Caco-2 (cell line): ENCODE results near the gene CALB2. TPM values are rescaled to one million over a fixed set of nuclear protein-coding genes. Genes with fewer than 3 reads are reported as not detected.

Experiments used
- BruUV-seq: library from RNA; stranded (reverse); fragments of 400-500 nt; replicated peaks from 2 replicates; lab custom pipeline; 2021; lab: Mats Ljungman, UMichigan
- CTCF ChIA-PET: fragments of 300-600 bp; sonication (Branson Sonifier 250); formaldehyde crosslinking; loops from one replicate; lab custom pipeline; 2022; ENCODE audit warnings: antibody characterized with exemption; lab: Charles Lee
- POLR2A ChIA-PET: fragments of 300-600 bp; sonication (Branson Sonifier 250); formaldehyde crosslinking; loops from one replicate; lab custom pipeline; 2022; ENCODE audit warnings: antibody characterized with exemption; lab: Charles Lee
- DNase-seq, 2 experiments: peaks; one replicate each; pipeline versions ENCODE4 v3.0.0 to v3.0.0-alpha.2; 2020 to 2022
- H3K27me3 ChIP-seq: replicated peaks from 2 replicates; pipeline ENCODE4 v1.6.0; 2011; ENCODE audit warnings: low read length; ENCODE audit not compliant: control insufficient read depth, insufficient read depth
- H3K36me3 ChIP-seq: 2 replicates; pipeline ENCODE4 v1.5.1; 2011; ENCODE audit warnings: low read length; ENCODE audit not compliant: control insufficient read depth, insufficient read depth
- H3K4me1 ChIP-seq: fragments of 250-450 bp; sonication (Bioruptor Pico); 2 replicates; pipeline ENCODE4 v1.5.1; 2020; ENCODE audit warnings: mild to moderate bottlenecking
- H3K4me3 ChIP-seq: 2 replicates; pipeline ENCODE4 v1.5.1; 2011; ENCODE audit warnings: low read depth, mild to moderate bottlenecking, control low read depth, low read length
- H3K9me3 ChIP-seq: fragments of 250-450 bp; sonication (Bioruptor Pico); 2 replicates; pipeline ENCODE4 v1.5.1; 2020; ENCODE audit warnings: mild to moderate bottlenecking, moderate library complexity
- H3K27ac Mint-ChIP-seq: one replicate; pipeline ENCODE4 v1.8.0; 2022; ENCODE audit warnings: mixed read lengths; ENCODE audit not compliant: unreplicated experiment
- H3K27me3 Mint-ChIP-seq: one replicate; pipeline ENCODE4 v1.8.0; 2022; ENCODE audit warnings: mixed read lengths; ENCODE audit not compliant: insufficient read depth, unreplicated experiment
- H3K36me3 Mint-ChIP-seq: one replicate; pipeline ENCODE4 v1.8.0; 2022; ENCODE audit warnings: mild to moderate bottlenecking, mixed read lengths; ENCODE audit not compliant: insufficient read depth, unreplicated experiment
- H3K4me1 Mint-ChIP-seq: one replicate; pipeline ENCODE4 v1.8.0; 2022; ENCODE audit warnings: low read depth, mixed read lengths; ENCODE audit not compliant: unreplicated experiment
- H3K4me3 Mint-ChIP-seq: one replicate; pipeline ENCODE4 v1.8.0; 2022; ENCODE audit warnings: mild to moderate bottlenecking, moderate library complexity, mixed read lengths; ENCODE audit not compliant: unreplicated experiment
- H3K9me3 Mint-ChIP-seq: one replicate; pipeline ENCODE4 v1.8.0; 2022; ENCODE audit warnings: mixed read lengths; ENCODE audit not compliant: unreplicated experiment
- intact Hi-C: fragments of 100-400 bp; cut with micrococcal nuclease; formaldehyde crosslinking; loops from one replicate; pipeline ENCODE4 v1.10.0; 2022; ENCODE audit not compliant: unreplicated experiment
- total RNA-seq: library from RNA; stranded (reverse); gene quantifications from 2 replicates; pipeline ENCODE4 v1.2.3, GENCODE V29; 2022
- TF ChIP-seq, protein P1 (sequence below), 2 experiments: fragments of 200-600 bp in 1 of 2; IDR thresholded peaks; 1 replicate in 1 of 2; 2 replicates in 1 of 2; pipeline versions ENCODE4 v1.5.1 to v1.8.0; 2011 to 2022; ENCODE audit warnings: antibody characterized with exemption in 1 of 2, control low read depth in 1 of 2, inconsistent platforms in 1 of 2, low read depth in 1 of 2, low read length in 1 of 2, mild to moderate bottlenecking in 1 of 2, moderate library complexity in 1 of 2; ENCODE audit not compliant: insufficient read depth in 1 of 2, severe bottlenecking in 1 of 2, unreplicated experiment in 1 of 2

The CALB2 gene
- total RNA-seq, 1 experiment from 2014 or later: not detected

DNA sequence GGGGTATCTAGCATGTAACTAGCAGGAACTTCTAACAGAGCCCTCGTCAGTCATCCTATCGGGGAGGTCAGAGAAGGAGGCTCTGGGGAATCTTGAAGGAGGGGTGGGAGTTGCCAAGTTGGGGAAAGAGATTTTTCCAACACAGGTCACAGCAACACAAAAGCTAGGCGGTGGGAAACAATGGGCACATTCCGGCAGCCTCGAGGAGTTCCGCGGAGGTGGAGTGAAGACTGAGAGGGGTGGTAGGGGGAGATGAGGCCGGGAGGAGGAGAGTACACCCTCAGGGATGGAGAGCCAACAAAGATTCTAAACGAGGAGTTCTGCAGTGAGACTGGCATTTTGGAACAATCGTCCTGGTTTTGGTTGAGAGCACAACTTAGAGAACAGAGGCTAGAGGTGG lies 13.5 kb upstream of the CALB2 start:
- POLR2A ChIA-PET: no interaction called here
- CTCF ChIA-PET: no interaction called here
- intact Hi-C loops: no loop called here

DNA sequence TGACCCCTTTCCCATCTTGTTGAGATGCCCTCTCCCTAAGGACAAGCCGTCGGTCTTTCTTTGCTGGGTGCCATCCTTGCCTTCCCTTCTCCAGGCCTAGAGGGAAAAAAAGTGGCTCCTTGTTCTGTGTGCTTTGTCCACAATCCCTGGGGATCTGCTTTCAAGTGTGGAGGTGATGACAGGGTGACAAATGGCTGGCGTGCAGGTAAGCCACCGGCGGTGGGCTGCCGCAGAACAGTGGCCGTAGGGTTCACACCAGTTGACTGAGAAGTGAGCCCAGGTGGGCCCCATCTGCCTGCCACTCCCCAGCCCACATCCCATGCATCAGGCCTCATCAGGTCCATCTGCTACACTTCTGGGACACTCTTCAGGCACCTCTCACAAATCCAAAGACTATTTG lies 11.4 kb upstream of the CALB2 start:
- Mint-ChIP-seq H3K36me3 (no peaks in the 10 kb centered on the region), H3K27ac (no peak overlapping the region), H3K4me3 (no peak overlapping the region), H3K9me3 (no peaks in the 10 kb centered on the region), H3K27me3 (peaks cover 15% of the 10 kb centered on the region), H3K4me1 (no peaks in the 10 kb centered on the region)
- Histone ChIP-seq H3K4me1 (no peaks in the 10 kb centered on the region), H3K9me3 (no peaks in the 10 kb centered on the region), H3K36me3 (no peaks in the 10 kb centered on the region), H3K4me3 (no peak overlapping the region), H3K27me3 (no peaks in the 10 kb centered on the region)
- TF ChIP-seq, protein P1, sequence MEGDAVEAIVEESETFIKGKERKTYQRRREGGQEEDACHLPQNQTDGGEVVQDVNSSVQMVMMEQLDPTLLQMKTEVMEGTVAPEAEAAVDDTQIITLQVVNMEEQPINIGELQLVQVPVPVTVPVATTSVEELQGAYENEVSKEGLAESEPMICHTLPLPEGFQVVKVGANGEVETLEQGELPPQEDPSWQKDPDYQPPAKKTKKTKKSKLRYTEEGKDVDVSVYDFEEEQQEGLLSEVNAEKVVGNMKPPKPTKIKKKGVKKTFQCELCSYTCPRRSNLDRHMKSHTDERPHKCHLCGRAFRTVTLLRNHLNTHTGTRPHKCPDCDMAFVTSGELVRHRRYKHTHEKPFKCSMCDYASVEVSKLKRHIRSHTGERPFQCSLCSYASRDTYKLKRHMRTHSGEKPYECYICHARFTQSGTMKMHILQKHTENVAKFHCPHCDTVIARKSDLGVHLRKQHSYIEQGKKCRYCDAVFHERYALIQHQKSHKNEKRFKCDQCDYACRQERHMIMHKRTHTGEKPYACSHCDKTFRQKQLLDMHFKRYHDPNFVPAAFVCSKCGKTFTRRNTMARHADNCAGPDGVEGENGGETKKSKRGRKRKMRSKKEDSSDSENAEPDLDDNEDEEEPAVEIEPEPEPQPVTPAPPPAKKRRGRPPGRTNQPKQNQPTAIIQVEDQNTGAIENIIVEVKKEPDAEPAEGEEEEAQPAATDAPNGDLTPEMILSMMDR (IDR thresholded peaks at IDR 0.05; ENCODE audit: insufficient read depth in 1 of 2, low read depth in 1 of 2, low read length in 1 of 2, severe bottlenecking in 1 of 2, unreplicated experiment in 1 of 2): no peak
- POLR2A ChIA-PET: no interaction called here
- no peak for DNase-seq
- no TSS peak for BruUV-seq
- CTCF ChIA-PET: no interaction called here
- intact Hi-C loops: no loop called here

More for the DNA sequence above, 13.5 kb upstream of the CALB2 start:
- no peaks in the 10 kb centered on the region for H3K4me1 ChIP-seq
- H3K9me3 ChIP-seq: no peaks in the 10 kb centered on the region
- no peak for DNase-seq
- no peak overlapping the region for H3K4me3 Mint-ChIP-seq
- H3K27me3 Mint-ChIP-seq: peaks cover 17% of the 10 kb centered on the region
- no TSS peak for BruUV-seq
- H3K36me3 Mint-ChIP-seq: no peaks in the 10 kb centered on the region
- H3K4me1 Mint-ChIP-seq: no peaks in the 10 kb centered on the region
- no peak overlapping the region for H3K4me3 ChIP-seq
- no peak overlapping the region for H3K27ac Mint-ChIP-seq
- TF ChIP-seq, protein P1 (IDR thresholded peaks at IDR 0.05; ENCODE audit: insufficient read depth in 1 of 2, low read depth in 1 of 2, low read length in 1 of 2, severe bottlenecking in 1 of 2, unreplicated experiment in 1 of 2): no peak
- no peaks in the 10 kb centered on the region for H3K9me3 Mint-ChIP-seq
- no peaks in the 10 kb centered on the region for H3K36me3 ChIP-seq
- H3K27me3 ChIP-seq: no peaks in the 10 kb centered on the region

DNA sequence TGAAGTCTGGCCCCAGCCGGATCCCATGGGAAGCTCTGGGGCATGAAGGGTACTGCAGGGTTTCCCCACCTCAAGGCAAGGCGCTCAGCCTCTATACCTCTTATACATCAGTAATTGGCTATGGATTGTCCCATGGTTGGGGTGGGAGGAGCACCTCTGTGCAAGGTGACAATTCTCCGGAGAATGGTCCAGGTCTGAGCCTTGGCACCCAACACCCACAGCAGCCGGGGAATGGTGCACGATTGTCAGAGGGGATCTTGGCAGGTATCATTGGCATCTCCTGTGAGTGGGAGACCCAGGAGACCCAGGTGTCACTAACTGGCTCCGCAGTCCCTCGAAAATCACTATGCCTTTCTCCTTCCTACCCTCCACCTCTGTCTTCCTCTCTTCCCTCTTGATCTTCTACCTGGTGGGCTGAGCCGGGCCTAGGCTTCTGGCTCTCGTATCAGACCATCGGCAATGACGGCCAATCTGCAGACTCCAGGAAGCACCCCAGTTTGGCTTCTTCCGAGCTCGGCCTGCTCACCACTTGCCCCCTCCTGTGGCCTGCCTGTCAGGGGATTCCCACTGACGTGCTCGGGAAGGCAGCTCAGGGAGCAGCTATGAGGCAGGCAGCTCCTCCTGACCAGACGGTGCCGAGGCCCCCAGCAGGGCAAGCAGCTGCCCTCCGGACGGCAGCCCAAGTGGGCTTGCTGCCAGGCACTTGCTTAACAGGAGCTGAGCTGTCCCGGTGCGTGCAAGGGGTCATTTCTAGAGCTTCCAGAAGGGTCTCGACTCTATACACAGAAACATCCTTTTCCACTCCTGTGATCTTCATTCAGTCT lies 10.0 kb upstream of the CALB2 start:
- CTCF ChIA-PET: interaction anchor here (0.7 to 1.6 kb wide), 2 partner anchors 37 to 432 kb away, joined by 4 read pairs; no protein-coding TSS in a partner anchor
- intact Hi-C loops: no loop called here
- no peak overlapping the region for H3K27ac Mint-ChIP-seq

More for the DNA sequence above, 10.0 kb upstream of the CALB2 start:
- H3K9me3 ChIP-seq: no peaks in the 10 kb centered on the region
- peak in 1 of 2 experiments; percentile 22 for DNase-seq
- TF ChIP-seq, protein P1 (IDR thresholded peaks at IDR 0.05; ENCODE audit: insufficient read depth in 1 of 2, low read depth in 1 of 2, low read length in 1 of 2, severe bottlenecking in 1 of 2, unreplicated experiment in 1 of 2): no peak
- no peaks in the 10 kb centered on the region for H3K36me3 ChIP-seq
- BruUV-seq: no TSS peak
- Mint-ChIP-seq H3K36me3 (no peaks in the 10 kb centered on the region), H3K27me3 (peaks cover 21% of the 10 kb centered on the region), H3K4me1 (no peaks in the 10 kb centered on the region), H3K9me3 (no peaks in the 10 kb centered on the region), H3K4me3 (no peak overlapping the region)
- POLR2A ChIA-PET: no interaction called here
- H3K4me3 ChIP-seq: no peak overlapping the region
- H3K27me3 ChIP-seq: no peaks in the 10 kb centered on the region
- H3K4me1 ChIP-seq: no peaks in the 10 kb centered on the region
